B cell (primary cell): ENCODE results near the gene HOXB3. TPM values are rescaled to one million over a fixed set of nuclear protein-coding genes. Genes with fewer than 3 reads are reported as not detected.

ENCODE experiments used
- ATAC-seq: fragments of 200-7000 bp; cut with Tn5 transposase; one replicate; pipeline ENCODE4 v1.10.0; 2021; ENCODE audit warnings: low read depth, mild to moderate bottlenecking, moderate number of reproducible peaks, moderate library complexity
- CTCF ChIA-PET: fragments of 350-600 bp; sonication (Branson Sonifier 250); formaldehyde crosslinking; loops from one replicate; lab custom pipeline; 2021; ENCODE audit warnings: antibody characterized with exemption, inconsistent platforms; lab: Charles Lee
- POLR2A ChIA-PET: fragments of 350-600 bp; sonication (Branson Sonifier 250); formaldehyde crosslinking; loops from one replicate; lab custom pipeline; 2021; ENCODE audit warnings: antibody characterized with exemption; lab: Charles Lee
- DNase-seq: peaks from one replicate; pipeline ENCODE4 v3.0.0; 2013
- H2AFZ ChIP-seq: 2 replicates; pipeline ENCODE4 v1.6.1; 2012; ENCODE audit warnings: mild to moderate bottlenecking, low read depth, low read length; ENCODE audit not compliant: insufficient read depth, poor library complexity, severe bottlenecking
- H3K27ac ChIP-seq, 2 donors: 1 replicate in 1 of 2; 2 replicates in 1 of 2; pipeline ENCODE4 v1.5.1; 2012 to 2013; ENCODE audit warnings: low read length in 2 of 2, mild to moderate bottlenecking in 2 of 2, moderate library complexity in 1 of 2
- H3K27me3 ChIP-seq, 4 experiments: fragments of 200-600 bp in 1 of 4; sonication (generic) in 1 of 4; replicated peaks in 1 of 4; 1 replicate in 2 of 4; 2 replicates in 2 of 4; pipeline versions ENCODE4 v1.6.1 to v1.7.0; 2013 to 2016; ENCODE audit warnings: low read length in 3 of 4, mild to moderate bottlenecking in 2 of 4, mixed read lengths in 1 of 4, moderate library complexity in 1 of 4; ENCODE audit not compliant: insufficient read depth in 4 of 4, control insufficient read depth in 3 of 4; ENCODE audit errors: control extremely low read depth in 1 of 4
- H3K36me3 ChIP-seq, 2 experiments: replicated peaks in 1 of 2; 1 replicate in 1 of 2; 2 replicates in 1 of 2; pipeline versions ENCODE4 v1.6.1 to v1.7.1; 2013; ENCODE audit warnings: low read length in 1 of 2; ENCODE audit not compliant: insufficient read depth in 2 of 2, control insufficient read depth in 1 of 2; ENCODE audit errors: control extremely low read depth in 1 of 2, extremely low read depth in 1 of 2
- H3K4me1 ChIP-seq, 2 donors: fragments of 200-600 bp in 1 of 2; sonication (generic) in 1 of 2; 1 replicate in 1 of 2; 2 replicates in 1 of 2; pipeline versions ENCODE4 v1.5.1 to v1.6.1; 2013 to 2017; ENCODE audit warnings: low read length in 2 of 2; ENCODE audit not compliant: control insufficient read depth in 2 of 2, insufficient read depth in 2 of 2
- H3K4me2 ChIP-seq: replicated peaks from 2 replicates; pipeline ENCODE3; 2012; ENCODE audit warnings: mild to moderate bottlenecking, low read depth, low read length; ENCODE audit not compliant: poor library complexity, severe bottlenecking
- H3K4me3 ChIP-seq, 5 experiments: fragments of 200-600 bp in 1 of 5; sonication (generic) in 1 of 5; 1 replicate in 3 of 5; 2 replicates in 2 of 5; pipeline versions ENCODE4 v1.5.1 to v1.7.0; 2011 to 2016; ENCODE audit warnings: low read length in 4 of 5, mild to moderate bottlenecking in 4 of 5, low read depth in 2 of 5, control low read depth in 1 of 5, moderate library complexity in 1 of 5; ENCODE audit not compliant: insufficient read depth in 1 of 5; ENCODE audit errors: control extremely low read depth in 1 of 5, extremely low read depth in 1 of 5
- H3K79me2 ChIP-seq: fragments of 200-600 bp; sonication (generic); one replicate; pipeline ENCODE4 v1.6.0; 2016; ENCODE audit warnings: low read length; ENCODE audit not compliant: control insufficient read depth, insufficient read depth
- H3K9ac ChIP-seq: fragments of 200-600 bp; sonication (generic); 2 replicates; pipeline ENCODE4 v1.6.1; 2017; ENCODE audit warnings: mild to moderate bottlenecking, low read length, moderate library complexity
- H3K9me3 ChIP-seq, 3 donors: one replicate each; pipeline versions ENCODE4 v1.6.1 to v1.7.1; 2013; ENCODE audit warnings: low read length in 2 of 3; ENCODE audit not compliant: control insufficient read depth in 2 of 3, insufficient read depth in 1 of 3; ENCODE audit errors: control extremely low read depth in 1 of 3
- H4K20me1 ChIP-seq: 2 replicates; pipeline ENCODE4 v1.6.0; 2012; ENCODE audit warnings: mild to moderate bottlenecking, low read length; ENCODE audit not compliant: insufficient read depth, control insufficient read depth, poor library complexity, severe bottlenecking
- H3K27ac Mint-ChIP-seq: one replicate; pipeline ENCODE4 v1.8.0; 2021; ENCODE audit warnings: mixed read lengths
- H3K27me3 Mint-ChIP-seq: one replicate; pipeline ENCODE4 v1.8.0; 2021; ENCODE audit warnings: mixed read lengths
- H3K4me1 Mint-ChIP-seq: one replicate; pipeline ENCODE4 v1.8.0; 2021; ENCODE audit warnings: mixed read lengths
- H3K4me3 Mint-ChIP-seq: one replicate; pipeline ENCODE4 v1.8.0; 2021; ENCODE audit warnings: mixed read lengths
- H3K9me3 Mint-ChIP-seq: one replicate; pipeline ENCODE4 v1.8.0; 2022; ENCODE audit warnings: mixed read lengths; ENCODE audit not compliant: insufficient read depth
- EZH2 ChIP-seq: IDR thresholded peaks from 2 replicates; pipeline ENCODE4 v1.6.1; 2012; ENCODE audit warnings: borderline replicate concordance, low read depth, mild to moderate bottlenecking, moderate library complexity, low read length; ENCODE audit not compliant: insufficient read depth, poor library complexity, severe bottlenecking
- WGBS: methylation state at CpG from one replicate; pipeline ENCODE4 v1.1.5; 2013; ENCODE audit warnings: missing lambda C conversion rate; ENCODE audit not compliant: insufficient coverage; 5-methylcytosine and 5-hydroxymethylcytosine counted together
- intact Hi-C: fragments of 100-400 bp; cut with micrococcal nuclease; formaldehyde crosslinking; loops from one replicate; pipeline ENCODE4 v1.10.0; 2022
- polyA plus RNA-seq: library from polyadenylated mRNA; depleted of rRNA; stranded (reverse); fragments of >200 nt; gene quantifications from 2 replicates; pipeline ENCODE4 v1.2.3, GENCODE V29; 2012
- total RNA-seq, 2 donors: library from RNA; stranded (reverse); fragments of 120-200 nt in 1 of 2; gene quantifications; 1 replicate in 1 of 2; 2 replicates in 1 of 2; pipeline versions ENCODE4 v1.2.3 to v1.2.4, GENCODE V29; 2013 to 2022
- TF ChIP-seq, protein P1 (sequence below): fragments of 200-600 bp; IDR thresholded peaks from one replicate; pipeline ENCODE4 v1.8.0; 2022; ENCODE audit warnings: antibody characterized with exemption, mild to moderate bottlenecking

Gene HOXB3
- total and polyA plus RNA-seq, 2 donors (not counting 1 experiment from before 2014, with no cell fraction given), result 3.0 to 4.0 TPM

DNA sequence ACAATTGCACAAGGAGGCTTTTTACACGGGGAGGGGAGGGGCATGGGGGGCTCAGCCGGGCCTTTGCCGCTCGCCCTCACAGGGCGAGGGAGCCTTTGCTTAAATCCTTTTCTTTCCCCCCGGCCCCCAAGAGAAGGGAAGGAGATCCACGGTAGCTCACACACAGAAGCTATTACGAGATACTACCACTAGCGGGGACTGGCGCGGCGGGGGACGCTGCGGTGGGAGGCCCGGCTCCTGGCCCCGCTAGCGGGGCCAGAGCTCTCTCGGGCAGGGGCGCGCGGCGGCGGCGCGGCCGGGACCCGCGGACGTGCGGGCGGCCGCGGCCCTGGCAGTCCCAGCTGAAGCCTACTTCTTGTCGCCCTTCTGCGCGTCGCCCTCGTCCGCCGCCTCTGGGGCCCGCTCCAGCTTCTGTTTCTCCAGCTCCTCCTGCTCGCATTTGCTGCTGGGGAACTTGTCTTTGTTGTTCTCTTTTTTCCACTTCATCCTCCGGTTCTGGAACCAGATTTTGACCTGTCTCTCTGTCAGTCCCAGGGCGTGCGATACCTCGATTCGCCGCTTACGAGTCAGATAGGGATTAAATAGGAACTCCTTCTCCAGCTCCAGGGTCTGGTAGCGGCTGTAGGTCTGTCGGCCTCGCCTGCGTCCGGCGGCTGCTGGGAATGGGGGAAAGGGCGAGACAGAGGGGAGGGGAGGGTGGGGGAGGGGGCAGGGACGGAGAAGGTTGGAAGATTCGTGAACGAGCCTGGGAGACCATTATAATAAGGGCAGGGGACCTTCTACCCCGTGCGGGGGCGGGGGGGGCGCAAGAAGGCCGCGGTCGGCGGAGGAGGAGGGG is 23.0 kb upstream of the HOXB3 start:
- Mint-ChIP-seq H3K9me3 (no peaks in the 10 kb centered on the region), H3K27me3 (peaks cover 70% of the 10 kb centered on the region), H3K4me3 (peak overlapping the region; percentile 92), H3K4me1 (peaks cover 46% of the 10 kb centered on the region), H3K27ac (peak overlapping the region; percentile 57)
- Histone ChIP-seq H3K79me2 (no peaks in the 10 kb centered on the region), H3K4me2 (peak overlapping the region; percentile 100), H3K9ac (peak overlapping the region; percentile 59), H3K4me1 (peaks cover 59 to 80% of the 10 kb centered on the region in 2 donors), H3K4me3 (peak overlapping the region in 4 of 5 experiments; percentile 13 to 96 (median 34)), H3K9me3 (peaks cover 0 to 41% (median 0%) of the 10 kb centered on the region in 3 donors), H3K27ac (no peak overlapping the region), H2AFZ (peak overlapping the region; percentile 69), H3K36me3 (no peaks in the 10 kb centered on the region), H4K20me1 (no peaks in the 10 kb centered on the region), H3K27me3 (peaks cover 0 to 93% (median 71%) of the 10 kb centered on the region in 4 experiments)
- ATAC-seq (peak; percentile 68), DNase-seq (peak; percentile 78)
- ChIA-PET POLR2A (interaction anchor here (0.5 to 1.0 kb wide), 4 partner anchors 12 to 240 kb away, joined by 3 to 10 read pairs (median 4); no protein-coding TSS in a partner anchor), CTCF (interaction anchor here (0.6 to 1.8 kb wide), 15 partner anchors 9 to 1975 kb away, joined by 3 to 11 read pairs (median 4); partner anchors contain the start of gene HOXB9)
- TF ChIP-seq, protein P1, sequence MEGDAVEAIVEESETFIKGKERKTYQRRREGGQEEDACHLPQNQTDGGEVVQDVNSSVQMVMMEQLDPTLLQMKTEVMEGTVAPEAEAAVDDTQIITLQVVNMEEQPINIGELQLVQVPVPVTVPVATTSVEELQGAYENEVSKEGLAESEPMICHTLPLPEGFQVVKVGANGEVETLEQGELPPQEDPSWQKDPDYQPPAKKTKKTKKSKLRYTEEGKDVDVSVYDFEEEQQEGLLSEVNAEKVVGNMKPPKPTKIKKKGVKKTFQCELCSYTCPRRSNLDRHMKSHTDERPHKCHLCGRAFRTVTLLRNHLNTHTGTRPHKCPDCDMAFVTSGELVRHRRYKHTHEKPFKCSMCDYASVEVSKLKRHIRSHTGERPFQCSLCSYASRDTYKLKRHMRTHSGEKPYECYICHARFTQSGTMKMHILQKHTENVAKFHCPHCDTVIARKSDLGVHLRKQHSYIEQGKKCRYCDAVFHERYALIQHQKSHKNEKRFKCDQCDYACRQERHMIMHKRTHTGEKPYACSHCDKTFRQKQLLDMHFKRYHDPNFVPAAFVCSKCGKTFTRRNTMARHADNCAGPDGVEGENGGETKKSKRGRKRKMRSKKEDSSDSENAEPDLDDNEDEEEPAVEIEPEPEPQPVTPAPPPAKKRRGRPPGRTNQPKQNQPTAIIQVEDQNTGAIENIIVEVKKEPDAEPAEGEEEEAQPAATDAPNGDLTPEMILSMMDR, result peak; percentile 44
- TF ChIP-seq EZH2, result peak; percentile 15
- intact Hi-C loops, result loop anchor here (5.0 kb wide), 1 partner anchor 36 kb away; the partner anchor contains the start of gene HOXB4
- under 1% methylated on average over 43 of the region's 67 CpGs for whole genome bisulfite sequencing
